NCI-H2081 (cell line): ENCODE results near the gene CLDN16.
A peak's percentile ranks its signal among the peaks of the same experiment; 100 is the strongest.

Experiments used
- DNase-seq, 2 experiments: peaks; one replicate each; lab custom pipeline; 2025; lab: John Stamatoyannopoulos, UW

The CLDN16 gene

DNA sequence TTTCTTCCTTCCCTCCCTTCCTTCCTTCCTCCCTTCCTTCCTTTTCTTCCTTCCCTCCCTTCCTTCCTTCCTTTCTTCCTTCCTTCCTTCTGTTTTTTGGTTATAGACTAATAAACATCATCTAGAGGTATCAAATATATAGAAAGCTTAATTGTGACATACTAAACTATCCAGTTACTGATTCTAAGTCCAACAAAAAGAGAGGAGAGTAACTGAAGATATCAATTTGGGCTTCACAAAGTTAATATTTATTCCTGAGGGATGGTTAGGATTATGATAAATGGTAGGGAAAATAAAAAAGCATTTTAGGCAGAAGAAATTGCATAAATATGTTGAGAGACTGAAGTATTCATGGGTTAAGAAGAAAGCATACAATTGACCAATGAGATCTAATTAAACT lies 7.8 kb upstream of the CLDN16 start:
- no peak for DNase-seq

- no peak for DNase-seq
Observed at GRCh38 chr3:190381441-190381840, 6.5 kb upstream of the CLDN16 start.

GRCh38 chr3:190382082-190382481 lies 5.9 kb upstream of the CLDN16 start:
- DNase-seq = no peak

GRCh38 chr3:190384309-190384756 lies 3.6 kb upstream of the CLDN16 start:
- peak in 1 of 2 experiments; percentile 30 for DNase-seq

- DNase-seq = no peak
Observed at GRCh38 chr3:190385731-190386688, 2.0 kb upstream of the CLDN16 start.

GRCh38 chr3:190388703-190389102 lies 740 bp downstream of the CLDN16 start:
- DNase-seq = no peak

- no peak for DNase-seq
Observed at GRCh38 chr3:190396001-190396400, 8.0 kb downstream of the CLDN16 start.

DNA sequence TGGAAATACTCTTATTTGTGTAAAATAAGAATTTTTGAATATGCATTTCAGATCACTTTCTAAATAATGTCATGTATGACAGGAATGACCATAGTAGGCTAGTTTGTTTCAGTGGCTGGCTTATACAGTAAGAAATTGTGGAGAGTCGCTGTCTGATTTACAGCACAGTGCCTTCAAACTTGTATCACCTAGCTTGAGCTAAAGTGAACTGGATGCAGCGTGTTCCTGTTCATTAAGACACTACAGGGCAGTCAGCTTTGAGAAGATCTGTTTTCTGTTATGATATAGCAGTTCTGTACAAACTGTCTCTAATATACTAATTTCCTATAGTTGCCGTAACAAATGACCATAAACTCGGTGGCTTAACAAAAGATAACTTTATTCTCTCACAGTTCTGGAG lies 9.9 kb downstream of the CLDN16 start:
- DNase-seq = no peak

DNA sequence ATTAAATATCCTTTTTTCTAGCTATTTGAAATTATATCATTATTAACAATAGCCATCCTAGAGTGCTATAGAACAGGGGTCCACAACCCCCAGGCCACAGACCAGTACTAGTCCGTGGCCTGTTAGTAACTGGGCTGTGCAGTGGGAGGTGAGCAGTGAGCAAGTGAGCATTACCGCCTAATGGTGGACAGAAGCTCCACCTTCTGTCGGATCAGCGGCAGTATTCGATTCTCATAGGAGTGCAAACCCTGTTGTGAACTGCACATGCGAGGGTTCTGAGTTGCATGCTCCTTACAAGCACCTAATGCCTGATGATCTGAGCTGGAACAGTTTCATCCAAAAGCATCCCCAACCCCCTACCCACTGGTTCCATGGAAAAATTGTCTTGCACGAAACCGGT lies 11.7 kb downstream of the CLDN16 start:
- DNase-seq = no peak

DNA sequence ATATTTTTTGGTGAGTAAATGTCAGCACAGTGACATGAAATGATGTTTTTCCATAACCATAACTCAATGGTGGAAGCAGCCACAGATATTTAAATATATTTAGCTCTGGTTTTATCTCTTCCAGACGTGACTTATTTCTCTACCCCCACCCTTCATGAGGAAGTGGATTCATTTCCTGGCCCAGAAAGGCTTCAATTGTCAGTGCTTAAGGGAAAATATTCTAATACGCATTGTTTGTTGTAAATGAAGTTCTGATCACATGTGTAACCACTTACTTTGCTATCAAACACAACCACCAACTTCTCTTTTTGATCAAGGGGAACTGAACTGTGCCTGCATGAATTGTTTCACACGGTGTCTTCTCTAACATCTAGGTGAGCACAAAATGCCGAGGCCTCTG lies 14.0 kb downstream of the CLDN16 start:
- no peak for DNase-seq

GRCh38 chr3:190404715-190405114 lies 16.8 kb downstream of the CLDN16 start:
- no peak for DNase-seq

GRCh38 chr3:190414297-190414696 lies 26.3 kb downstream of the CLDN16 start:
- no peak for DNase-seq

DNA sequence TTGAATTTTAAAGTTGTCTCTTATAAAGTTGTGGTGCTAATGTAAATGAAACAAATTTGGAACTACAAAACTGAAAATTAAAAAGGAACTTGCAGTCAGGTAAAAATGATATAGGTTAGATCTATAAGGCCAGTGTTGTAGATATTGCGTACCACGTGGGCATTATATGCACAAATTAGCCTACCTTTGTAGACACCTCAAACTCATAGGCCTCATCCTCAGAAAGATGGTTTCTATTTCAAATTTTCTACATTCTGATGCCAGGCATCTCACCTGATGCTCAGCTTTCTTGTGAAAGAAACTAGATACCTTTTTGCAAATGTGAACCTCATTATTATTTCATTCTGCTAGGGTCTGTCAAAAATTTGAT lies 36.1 kb downstream of the CLDN16 start:
- no peak for DNase-seq

GRCh38 chr3:190424478-190425439 lies 36.8 kb downstream of the CLDN16 start:
- DNase-seq = peak; percentile 39 to 75

DNA sequence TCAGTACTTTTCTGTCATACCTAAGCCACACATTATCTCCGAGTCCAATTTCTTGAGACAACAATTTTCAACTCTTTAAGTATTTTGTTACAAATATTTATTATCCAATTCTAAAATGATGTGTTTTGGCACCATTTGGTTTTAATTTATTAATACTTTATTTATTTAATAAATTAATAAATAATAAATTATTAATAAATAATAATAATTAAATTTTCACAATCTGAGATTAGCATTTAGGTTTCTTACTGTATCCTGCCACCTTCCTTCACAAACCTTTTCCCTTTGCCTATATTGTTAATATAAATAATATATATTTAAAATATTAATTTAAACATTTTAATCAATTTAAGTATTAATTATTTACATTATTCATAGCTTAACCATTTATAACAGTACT lies 37.9 kb downstream of the CLDN16 start:
- no peak for DNase-seq

DNA sequence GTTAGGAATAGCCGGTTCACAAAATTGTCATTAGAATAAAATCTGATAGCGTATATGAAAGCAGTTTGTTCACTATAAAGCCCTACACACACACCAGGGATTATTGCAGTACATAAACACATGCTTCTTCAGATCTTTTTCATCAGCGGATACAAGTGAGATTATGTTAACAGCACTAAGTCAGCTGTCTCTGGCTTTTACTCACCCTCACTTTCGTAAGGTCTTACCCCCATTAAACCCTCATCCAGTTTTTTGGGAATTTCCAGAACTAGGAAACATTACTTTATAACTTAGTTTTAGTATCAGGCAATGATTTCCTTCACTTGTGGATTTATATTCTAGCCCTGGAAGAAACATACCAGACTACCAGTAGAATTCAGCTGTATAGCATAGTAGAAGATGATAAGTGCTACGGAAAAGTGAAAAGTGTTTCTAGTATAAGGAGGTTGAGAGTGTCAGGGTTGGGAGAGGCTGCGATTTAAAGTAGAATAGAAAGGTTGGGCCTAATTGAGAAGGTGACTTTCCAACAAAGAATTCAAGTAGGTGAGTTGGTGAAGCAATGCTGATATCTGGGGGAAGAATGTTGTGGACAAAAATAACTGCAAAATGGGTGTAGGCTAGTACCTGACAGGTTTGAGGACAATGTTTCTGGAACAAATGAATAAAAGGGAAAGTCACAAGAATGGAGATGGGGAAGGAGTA lies 39.0 kb downstream of the CLDN16 start:
- no peak for DNase-seq

- no peak for DNase-seq
Observed at GRCh38 chr3:190429681-190430080, 41.7 kb downstream of the CLDN16 start.

- no peak for DNase-seq
Observed at GRCh38 chr3:190430906-190431305, 42.9 kb downstream of the CLDN16 start.

DNA sequence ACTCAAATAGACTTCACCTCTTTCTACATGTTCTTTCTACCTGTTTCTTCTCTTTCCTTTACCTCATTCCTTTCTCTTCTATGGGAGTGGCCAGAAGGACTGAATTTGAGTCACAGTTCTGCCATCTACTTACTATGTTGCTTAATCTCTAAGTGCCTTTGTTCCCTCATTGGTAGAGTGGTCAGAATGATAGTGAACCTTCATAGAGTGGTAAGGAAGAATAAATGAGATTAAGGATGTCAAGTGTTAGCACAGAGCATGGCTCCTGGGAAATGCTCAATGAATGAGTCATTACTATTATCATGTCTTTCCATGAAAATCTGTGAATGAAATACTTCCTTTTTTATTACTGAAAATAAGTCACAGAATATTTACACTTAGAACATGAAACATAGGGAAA lies 44.3 kb downstream of the CLDN16 start:
- no peak for DNase-seq

DNA sequence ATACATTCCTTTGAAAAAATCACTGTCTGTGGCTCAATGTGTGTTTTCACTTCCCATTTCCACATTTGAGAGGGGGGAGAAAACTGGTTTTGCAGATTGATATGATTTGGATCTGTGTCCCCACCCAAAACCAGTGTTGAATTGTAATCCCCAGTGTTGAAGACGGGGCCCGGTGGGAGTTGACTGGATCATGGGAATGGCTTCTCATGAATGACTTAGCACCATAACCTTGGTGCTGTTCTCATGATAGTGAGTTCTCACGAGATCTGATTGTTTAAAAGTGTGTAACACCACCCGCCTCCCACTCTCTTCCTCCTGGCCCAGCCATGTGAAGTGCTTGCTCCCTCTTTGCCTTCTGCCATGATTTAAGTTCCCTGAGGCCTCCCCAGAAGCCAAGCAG lies 45.7 kb downstream of the CLDN16 start:
- no peak for DNase-seq

DNA sequence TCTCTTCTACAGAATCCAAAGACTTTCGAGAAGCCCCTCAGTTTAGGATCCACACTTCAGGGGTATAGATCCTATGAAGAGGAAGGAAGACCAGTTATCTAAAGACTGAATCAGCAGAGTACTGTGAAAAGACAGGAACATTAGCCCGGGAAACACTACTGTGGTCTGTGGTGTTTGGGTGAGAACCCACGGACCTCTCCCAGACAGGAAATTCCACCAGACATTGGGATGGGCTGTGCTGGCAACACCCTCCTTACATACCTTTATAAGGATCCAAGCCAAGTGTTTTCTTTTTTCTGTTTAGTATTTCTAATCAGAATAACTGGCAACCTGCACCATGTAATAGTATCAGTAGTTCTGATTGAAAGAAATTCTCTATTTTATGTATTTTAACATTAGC lies 47.7 kb downstream of the CLDN16 start:
- DNase-seq = no peak

DNA sequence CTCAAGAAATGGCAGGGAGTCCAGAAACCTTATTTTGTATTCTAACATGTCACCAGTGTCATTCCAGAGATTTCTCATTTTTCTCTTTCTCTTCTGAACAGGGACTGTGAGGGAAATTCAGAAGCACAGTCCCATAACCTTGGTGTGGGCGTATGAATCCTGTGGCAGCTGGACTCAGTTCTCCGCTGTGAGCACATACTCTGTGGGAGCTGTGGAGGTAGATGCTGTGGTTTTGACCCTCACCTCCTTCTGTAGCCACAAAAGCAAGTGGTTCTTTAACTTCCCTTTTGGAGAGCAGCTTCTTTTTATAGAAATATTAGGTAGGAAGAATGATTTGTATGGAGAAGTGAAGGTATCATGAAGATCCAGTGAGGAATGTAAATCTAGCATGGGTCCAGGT lies 48.4 kb downstream of the CLDN16 start:
- no peak for DNase-seq
